PC-3 (cell line): ENCODE measurements around the gene BCKDHB.

Source experiments
- EZH2 ChIP-seq: fragments of 300-600 bp; sonication (generic); IDR thresholded peaks from one replicate; pipeline ENCODE4 v1.6.1; 2017; ENCODE audit warnings: antibody characterized with exemption, mild to moderate bottlenecking, low read length; ENCODE audit not compliant: unreplicated experiment
- EZH2phosphoT487 ChIP-seq: fragments of 300-600 bp; sonication (generic); IDR thresholded peaks from 2 replicates; pipeline ENCODE4 v1.6.1; 2018; ENCODE audit warnings: mild to moderate bottlenecking, antibody characterized with exemption, low read length, borderline replicate concordance
- TF ChIP-seq, protein P1 (sequence below): fragments of 300-600 bp; sonication (generic); conservative IDR thresholded peaks from 2 replicates; pipeline ENCODE4 v1.5.1; 2017; ENCODE audit warnings: antibody characterized with exemption, low read depth, mild to moderate bottlenecking, low read length

DNA sequence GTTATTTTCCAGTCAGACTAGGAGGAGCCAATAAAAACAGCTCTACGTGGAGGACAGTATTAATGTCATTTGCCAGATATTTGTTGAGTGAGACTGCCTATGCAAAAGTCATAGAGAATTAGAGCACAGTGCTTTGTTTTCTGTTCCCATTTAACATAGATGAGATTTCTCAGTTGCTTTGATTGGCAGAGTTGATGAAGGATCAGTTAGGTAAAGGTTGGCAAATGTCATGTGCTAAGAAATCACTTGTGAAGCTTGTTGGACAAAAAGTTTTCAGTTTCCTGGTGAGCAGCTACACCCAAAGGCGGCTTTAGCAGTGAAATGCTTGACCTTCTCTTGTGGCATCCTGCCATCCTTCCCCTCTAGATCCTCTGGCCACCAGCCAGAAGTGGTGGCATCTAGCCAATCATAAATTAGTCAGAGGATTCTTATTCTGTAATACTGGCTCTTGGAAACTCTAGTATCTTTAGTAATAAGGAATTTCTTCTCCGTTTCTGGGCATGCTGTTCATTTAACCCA is 37.0 kb downstream of the BCKDHB start:
- TF ChIP-seq, protein P1, sequence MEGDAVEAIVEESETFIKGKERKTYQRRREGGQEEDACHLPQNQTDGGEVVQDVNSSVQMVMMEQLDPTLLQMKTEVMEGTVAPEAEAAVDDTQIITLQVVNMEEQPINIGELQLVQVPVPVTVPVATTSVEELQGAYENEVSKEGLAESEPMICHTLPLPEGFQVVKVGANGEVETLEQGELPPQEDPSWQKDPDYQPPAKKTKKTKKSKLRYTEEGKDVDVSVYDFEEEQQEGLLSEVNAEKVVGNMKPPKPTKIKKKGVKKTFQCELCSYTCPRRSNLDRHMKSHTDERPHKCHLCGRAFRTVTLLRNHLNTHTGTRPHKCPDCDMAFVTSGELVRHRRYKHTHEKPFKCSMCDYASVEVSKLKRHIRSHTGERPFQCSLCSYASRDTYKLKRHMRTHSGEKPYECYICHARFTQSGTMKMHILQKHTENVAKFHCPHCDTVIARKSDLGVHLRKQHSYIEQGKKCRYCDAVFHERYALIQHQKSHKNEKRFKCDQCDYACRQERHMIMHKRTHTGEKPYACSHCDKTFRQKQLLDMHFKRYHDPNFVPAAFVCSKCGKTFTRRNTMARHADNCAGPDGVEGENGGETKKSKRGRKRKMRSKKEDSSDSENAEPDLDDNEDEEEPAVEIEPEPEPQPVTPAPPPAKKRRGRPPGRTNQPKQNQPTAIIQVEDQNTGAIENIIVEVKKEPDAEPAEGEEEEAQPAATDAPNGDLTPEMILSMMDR, result no peak
- TF ChIP-seq EZH2 (no peak), EZH2phosphoT487 (no peak)
